IMR-90 (cell line): ENCODE results near the gene LRP11. TPM values are rescaled to one million over a fixed set of nuclear protein-coding genes. Genes with fewer than 3 reads are reported as not detected.

Source experiments
- ATAC-seq: fragments of 200-7000 bp; cut with Tn5 transposase; 2 replicates; pipeline ENCODE4 v1.9.1; 2020; ENCODE audit warnings: low read depth, mild to moderate bottlenecking, moderate library complexity
- BruUV-seq: library from RNA; stranded (reverse); fragments of 400-500 nt; replicated peaks from 2 replicates; lab custom pipeline; 2021; lab: Mats Ljungman, UMichigan
- CTCF ChIA-PET: fragments of 300-600 bp; formaldehyde crosslinking; extraction: SDS; loops from one replicate; lab custom pipeline; 2021; ENCODE audit warnings: antibody characterized with exemption; lab: Yijun Ruan, JAX
- POLR2A ChIA-PET: fragments of 300-600 bp; sonication (Branson Sonifier 250); formaldehyde crosslinking; loops from one replicate; lab custom pipeline; 2022; ENCODE audit warnings: antibody characterized with exemption; ENCODE audit not compliant: unreplicated experiment; lab: Charles Lee
- DNase-seq: peaks from one replicate; pipeline ENCODE4 v3.0.0; 2013
- H2AFZ ChIP-seq: replicated peaks from 2 replicates; pipeline ENCODE3; 2013; ENCODE audit warnings: low read length, mild to moderate bottlenecking; ENCODE audit not compliant: poor library complexity
- H2AK5ac ChIP-seq: 2 replicates; pipeline ENCODE4 v1.6.1; 2013; ENCODE audit warnings: low read depth, low read length, inconsistent platforms
- H2AK9ac ChIP-seq: replicated peaks from 2 replicates; pipeline ENCODE3; 2013; ENCODE audit warnings: mild to moderate bottlenecking, low read depth, low read length, moderate library complexity; ENCODE audit not compliant: poor library complexity
- H2BK120ac ChIP-seq: 2 replicates; pipeline ENCODE4 v1.6.1; 2013; ENCODE audit warnings: low read depth, low read length, inconsistent platforms
- H2BK15ac ChIP-seq: 3 replicates; pipeline ENCODE4 v1.6.1; 2013; ENCODE audit warnings: low read depth, low read length, inconsistent platforms
- H2BK20ac ChIP-seq: 2 replicates; pipeline ENCODE4 v1.6.1; 2013; ENCODE audit warnings: low read depth, mild to moderate bottlenecking, inconsistent platforms, low read length, moderate library complexity
- H2BK5ac ChIP-seq: 2 replicates; pipeline ENCODE4 v1.6.1; 2013; ENCODE audit warnings: mild to moderate bottlenecking, low read depth, low read length, inconsistent platforms; ENCODE audit not compliant: poor library complexity, severe bottlenecking
- H3K14ac ChIP-seq: replicated peaks from 2 replicates; pipeline ENCODE4 v1.6.1; 2013; ENCODE audit warnings: low read depth, low read length, inconsistent platforms
- H3K18ac ChIP-seq: 2 replicates; pipeline ENCODE4 v1.6.1; 2013; ENCODE audit warnings: low read depth, low read length, control low read depth
- H3K23ac ChIP-seq: 2 replicates; pipeline ENCODE4 v1.6.1; 2013; ENCODE audit warnings: low read depth, low read length, inconsistent platforms
- H3K27ac ChIP-seq: 2 replicates; pipeline ENCODE4 v1.5.1; 2013; ENCODE audit warnings: mild to moderate bottlenecking, control low read depth, low read length; ENCODE audit not compliant: insufficient read depth
- H3K27me3 ChIP-seq: 2 replicates; pipeline ENCODE4 v1.6.1; 2013; ENCODE audit warnings: low read length; ENCODE audit not compliant: control insufficient read depth, insufficient read depth
- H3K36me3 ChIP-seq: 2 replicates; pipeline ENCODE4 v1.6.1; 2013; ENCODE audit warnings: low read length, mixed read lengths; ENCODE audit not compliant: control insufficient read depth, insufficient read depth
- H3K4ac ChIP-seq: 2 replicates; pipeline ENCODE4 v1.6.1; 2013; ENCODE audit warnings: low read depth, low read length, inconsistent platforms
- H3K4me1 ChIP-seq: 2 replicates; pipeline ENCODE4 v1.6.1; 2013; ENCODE audit warnings: low read length, mixed read lengths; ENCODE audit not compliant: control insufficient read depth, insufficient read depth
- H3K4me2 ChIP-seq: 2 replicates; pipeline ENCODE4 v1.6.1; 2013; ENCODE audit warnings: low read depth, mild to moderate bottlenecking, control low read depth, low read length, moderate library complexity
- H3K4me3 ChIP-seq: 2 replicates; pipeline ENCODE4 v1.5.1; 2013; ENCODE audit warnings: low read depth, mild to moderate bottlenecking, control low read depth, low read length, moderate library complexity; ENCODE audit not compliant: insufficient read depth
- H3K56ac ChIP-seq: 2 replicates; pipeline ENCODE4 v1.6.1; 2013; ENCODE audit warnings: low read length, inconsistent platforms; ENCODE audit not compliant: insufficient read depth; ENCODE audit errors: extremely low read depth
- H3K79me1 ChIP-seq, 2 experiments: 2 replicates each; pipeline ENCODE4 v1.6.1; 2013; ENCODE audit warnings: low read length in 2 of 2, inconsistent platforms in 1 of 2, low read depth in 1 of 2
- H3K9ac ChIP-seq: 2 replicates; pipeline ENCODE4 v1.6.1; 2013; ENCODE audit warnings: low read depth, low read length, control low read depth
- H3K9me1 ChIP-seq: 2 replicates; pipeline ENCODE4 v1.6.1; 2013; ENCODE audit warnings: low read length, inconsistent platforms; ENCODE audit not compliant: insufficient read depth
- H3K9me3 ChIP-seq: 2 replicates; pipeline ENCODE4 v1.6.1; 2013; ENCODE audit warnings: low read length; ENCODE audit not compliant: control insufficient read depth, insufficient read depth
- H4K20me1 ChIP-seq: 2 replicates; pipeline ENCODE4 v1.6.1; 2013; ENCODE audit warnings: low read length, inconsistent platforms; ENCODE audit not compliant: insufficient read depth
- H4K5ac ChIP-seq: 2 replicates; pipeline ENCODE4 v1.6.1; 2013; ENCODE audit warnings: mild to moderate bottlenecking, low read depth, low read length, control low read depth
- H4K8ac ChIP-seq, 2 experiments: 2 replicates each; pipeline ENCODE4 v1.6.1; 2013; ENCODE audit warnings: low read depth in 2 of 2, low read length in 2 of 2, control low read depth in 1 of 2, inconsistent platforms in 1 of 2
- H4K91ac ChIP-seq: 2 replicates; pipeline ENCODE4 v1.6.1; 2013; ENCODE audit warnings: low read depth, low read length, inconsistent platforms; ENCODE audit not compliant: insufficient read depth
- BHLHE40 ChIP-seq: fragments of 150-350 bp; IDR thresholded peaks from 2 replicates; pipeline ENCODE4 v1.6.1; 2016; ENCODE audit warnings: mild to moderate bottlenecking, low read depth, low read length
- CHD1 ChIP-seq: IDR thresholded peaks from 2 replicates; pipeline ENCODE4 v1.6.1; 2012; ENCODE audit warnings: low read depth, low read length, improper control_type of control experiment
- MAFK ChIP-seq: IDR thresholded peaks from 2 replicates; pipeline ENCODE4 v1.6.1; 2012; ENCODE audit warnings: low read depth, low read length, improper control_type of control experiment
- MAZ ChIP-seq: IDR thresholded peaks from 2 replicates; pipeline ENCODE4 v1.6.1; 2012; ENCODE audit warnings: low read depth, mild to moderate bottlenecking, low read length, improper control_type of control experiment, moderate library complexity, borderline replicate concordance
- POLR2A ChIP-seq: IDR thresholded peaks from 2 replicates; pipeline ENCODE4 v1.6.1; 2012; ENCODE audit warnings: mild to moderate bottlenecking, low read depth, low read length
- USF2 ChIP-seq: fragments of 150-350 bp; IDR thresholded peaks from 2 replicates; pipeline ENCODE4 v1.6.1; 2017; ENCODE audit warnings: mild to moderate bottlenecking, antibody characterized with exemption, low read length, low read depth
- WGBS, 2 experiments: methylation state at CpG; one replicate each; pipeline versions ENCODE4 v1.1.5 to v1.1.7; 2013; ENCODE audit warnings: missing lambda C conversion rate in 2 of 2; ENCODE audit not compliant: insufficient read length in 1 of 2; ENCODE audit errors: extremely low coverage in 2 of 2; 5-methylcytosine and 5-hydroxymethylcytosine counted together
- dilution Hi-C: fragments of 300-500 bp; cut with HindIII; formaldehyde crosslinking; loops from one replicate; pipeline ENCODE4 v1.14.3; 2018; ENCODE audit warnings: low sequenced_read_pairs; ENCODE audit not compliant: unreplicated experiment
- in situ Hi-C: fragments of 300-500 bp; cut with MboI; formaldehyde crosslinking; loops from 3 replicates; pipeline ENCODE4 v1.14.3; 2019; ENCODE audit warnings: low sequenced_read_pairs, inconsistent platforms, mixed read lengths
- intact Hi-C: fragments of 100-400 bp; cut with micrococcal nuclease; formaldehyde crosslinking; loops from 2 replicates; pipeline ENCODE4 v1.10.0; 2022
- polyA plus RNA-seq, 3 experiments: library from polyadenylated mRNA; depleted of rRNA; stranded (reverse); fragments of >200 nt; gene quantifications; 2 replicates each; pipeline ENCODE4 v1.2.3, GENCODE V29; 2012; ENCODE audit warnings: low replicate concordance in 1 of 3
- total RNA-seq: library from RNA; depleted of rRNA; stranded (reverse); fragments of >200 nt; gene quantifications from 2 replicates; pipeline ENCODE4 v1.2.3, GENCODE V29; 2012
- TF ChIP-seq, protein P1 (sequence below): conservative IDR thresholded peaks from 2 replicates; pipeline ENCODE4 v1.5.1; 2012; ENCODE audit warnings: mild to moderate bottlenecking, low read depth, low read length, improper control_type of control experiment

The LRP11 gene
- total and polyA plus RNA-seq, 2 of the 4 experiments (the other 2 are of a cell fraction): 48.8 to 63.8 TPM

DNA sequence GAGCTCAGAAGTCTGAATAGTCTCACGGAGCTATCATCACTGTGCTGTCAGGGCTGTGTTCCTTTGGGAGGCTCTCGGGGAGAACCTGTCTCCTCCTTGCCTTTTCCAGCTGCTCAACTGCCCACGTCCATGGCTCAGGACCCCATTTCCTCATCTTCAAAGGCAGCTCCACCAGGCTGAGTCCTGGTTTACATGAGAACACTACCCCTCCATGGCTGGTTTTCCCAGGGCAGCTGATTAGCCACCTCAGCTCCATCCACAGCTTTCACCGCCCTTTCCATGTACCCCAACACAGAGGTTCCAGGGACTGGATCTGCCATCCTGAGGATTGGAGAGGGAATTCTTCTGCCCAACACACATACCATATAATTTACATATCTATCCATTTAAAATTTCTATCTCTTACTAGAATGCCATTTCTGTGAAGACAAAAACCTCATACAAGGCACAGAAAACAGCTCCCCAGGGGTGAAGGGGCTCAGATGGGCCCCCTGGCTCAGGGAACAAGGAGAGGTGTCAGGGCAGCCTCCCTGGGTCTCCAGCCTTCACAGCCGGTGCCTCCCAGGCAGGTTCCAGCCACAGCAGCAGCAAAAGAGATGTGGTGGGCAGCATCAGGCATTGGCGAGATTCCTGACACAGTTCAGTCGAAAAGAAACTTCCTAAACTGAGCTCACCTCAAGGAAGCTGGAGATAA lies 35.9 kb upstream of the LRP11 start:
- 79% methylated on average over 5 of the region's 7 CpGs; no CpG with 5 or more reads in 1 of the 2 experiments for WGBS, 2 experiments
- Histone ChIP-seq H3K4me3 (no peak overlapping the region), H2BK120ac (no peak overlapping the region), H3K9me1 (peaks cover 20% of the 10 kb centered on the region), H4K91ac (no peak overlapping the region), H4K8ac (no peak overlapping the region), H2BK20ac (no peak overlapping the region), H3K9me3 (no peaks in the 10 kb centered on the region), H4K20me1 (no peaks in the 10 kb centered on the region), H3K18ac (no peak overlapping the region), H3K23ac (no peak overlapping the region), H3K36me3 (no peaks in the 10 kb centered on the region), H3K14ac (no peak overlapping the region), H2AFZ (peak overlapping the region; percentile 48), H3K9ac (no peak overlapping the region), H3K56ac (no peak overlapping the region), H3K4me2 (no peak overlapping the region), H3K4ac (no peak overlapping the region), H4K5ac (no peak overlapping the region), H2BK15ac (no peak overlapping the region), H3K27ac (no peak overlapping the region), H2AK9ac (no peak overlapping the region), H2BK5ac (no peak overlapping the region), H3K79me1 (peaks cover 0 to 11% of the 10 kb centered on the region in 2 experiments; a peak in 1 of 4 replicates), H3K27me3 (peaks cover 4% of the 10 kb centered on the region), H2AK5ac (no peak overlapping the region; the same call in 1 of the 2 replicates), H3K4me1 (peaks cover 21% of the 10 kb centered on the region)
- no TSS peak for BruUV-seq
- no peak for DNase-seq
- in situ Hi-C loops: no loop called here
- TF ChIP-seq USF2 (no peak), MAZ (no peak), MAFK (no peak), POLR2A (no peak), CHD1 (no peak), BHLHE40 (no peak)
- TF ChIP-seq, protein P1, sequence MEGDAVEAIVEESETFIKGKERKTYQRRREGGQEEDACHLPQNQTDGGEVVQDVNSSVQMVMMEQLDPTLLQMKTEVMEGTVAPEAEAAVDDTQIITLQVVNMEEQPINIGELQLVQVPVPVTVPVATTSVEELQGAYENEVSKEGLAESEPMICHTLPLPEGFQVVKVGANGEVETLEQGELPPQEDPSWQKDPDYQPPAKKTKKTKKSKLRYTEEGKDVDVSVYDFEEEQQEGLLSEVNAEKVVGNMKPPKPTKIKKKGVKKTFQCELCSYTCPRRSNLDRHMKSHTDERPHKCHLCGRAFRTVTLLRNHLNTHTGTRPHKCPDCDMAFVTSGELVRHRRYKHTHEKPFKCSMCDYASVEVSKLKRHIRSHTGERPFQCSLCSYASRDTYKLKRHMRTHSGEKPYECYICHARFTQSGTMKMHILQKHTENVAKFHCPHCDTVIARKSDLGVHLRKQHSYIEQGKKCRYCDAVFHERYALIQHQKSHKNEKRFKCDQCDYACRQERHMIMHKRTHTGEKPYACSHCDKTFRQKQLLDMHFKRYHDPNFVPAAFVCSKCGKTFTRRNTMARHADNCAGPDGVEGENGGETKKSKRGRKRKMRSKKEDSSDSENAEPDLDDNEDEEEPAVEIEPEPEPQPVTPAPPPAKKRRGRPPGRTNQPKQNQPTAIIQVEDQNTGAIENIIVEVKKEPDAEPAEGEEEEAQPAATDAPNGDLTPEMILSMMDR: no peak
- intact Hi-C loops: no loop called here
- dilution Hi-C loops: no loop called here
- CTCF ChIA-PET: no interaction called here
- POLR2A ChIA-PET: no interaction called here
- no peak for ATAC-seq
